RWPE1 (cell line): Measurements from ENCODE around the gene TRAT1.

Experiments used
- CTCF ChIA-PET: fragments of 350-600 bp; sonication (Branson Sonifier 250); formaldehyde crosslinking; extraction: SDS; loops from one replicate; lab custom pipeline; 2021; lab: Yijun Ruan, JAX
- POLR2A ChIA-PET: fragments of 400-600 bp; formaldehyde crosslinking; extraction: SDS; loops from one replicate; lab custom pipeline; 2020; ENCODE audit warnings: antibody characterized with exemption; ENCODE audit not compliant: low non-redundant PET; lab: Yijun Ruan, JAX
- DNase-seq: peaks from one replicate; pipeline ENCODE4 v3.0.0; 2012; ENCODE audit warnings: low spot score
- H3K27ac ChIP-seq: fragments of 450-650 bp; 2 replicates; pipeline ENCODE4 v1.5.1; 2017
- CTCF ChIP-seq: fragments of 450-650 bp; conservative IDR thresholded peaks from 2 replicates; pipeline ENCODE4 v1.5.1; 2017; ENCODE audit warnings: low read depth, mild to moderate bottlenecking

The TRAT1 gene

GRCh38 chr3:108830381-108830780 is 7.8 kb downstream of the TRAT1 start:
- POLR2A ChIA-PET: no interaction called here
- H3K27ac ChIP-seq: no peak overlapping the region
- no peak for TF ChIP-seq CTCF
- CTCF ChIA-PET: no interaction called here
- no peak for DNase-seq

GRCh38 chr3:108830991-108831614 is 8.5 kb downstream of the TRAT1 start:
- ChIA-PET CTCF (no interaction called here), POLR2A (no interaction called here)
- no peak for TF ChIP-seq CTCF

GRCh38 chr3:108833611-108834010 is 11.0 kb downstream of the TRAT1 start:
- CTCF ChIA-PET: no interaction called here
- no peak for DNase-seq
- no peak overlapping the region for H3K27ac ChIP-seq
- POLR2A ChIA-PET: no interaction called here
- no peak for TF ChIP-seq CTCF

More at GRCh38 chr3:108830991-108831614, 8.5 kb downstream of the TRAT1 start:
- no peak overlapping the region for H3K27ac ChIP-seq
- DNase-seq: no peak

GRCh38 chr3:108834551-108834950 is 12.0 kb downstream of the TRAT1 start:
- no peak for TF ChIP-seq CTCF
- ChIA-PET POLR2A (no interaction called here), CTCF (no interaction called here)
- DNase-seq: no peak
- H3K27ac ChIP-seq: no peak overlapping the region

GRCh38 chr3:108835101-108835500 is 12.5 kb downstream of the TRAT1 start:
- ChIA-PET POLR2A (no interaction called here), CTCF (no interaction called here)
- no peak overlapping the region for H3K27ac ChIP-seq
- DNase-seq: no peak
- TF ChIP-seq CTCF: no peak

- DNase-seq: no peak
- no peak for TF ChIP-seq CTCF
Observed at GRCh38 chr3:108838436-108838835, 15.8 kb downstream of the TRAT1 start.

More at GRCh38 chr3:108838436-108838835, 15.8 kb downstream of the TRAT1 start:
- CTCF ChIA-PET: no interaction called here
- POLR2A ChIA-PET: interaction anchor here (0.5 kb wide), 1 partner anchor 615 kb away, joined by 9 read pairs; no protein-coding TSS in a partner anchor
- H3K27ac ChIP-seq: no peak overlapping the region
